Glomerular visceral epithelial cell (primary cell): ENCODE measurements around the gene TENM3.

Source experiments
- DNase-seq: peaks from one replicate; pipeline ENCODE4 v3.0.0-alpha.2; 2016; ENCODE audit errors: extremely low spot score

The TENM3 gene

DNA sequence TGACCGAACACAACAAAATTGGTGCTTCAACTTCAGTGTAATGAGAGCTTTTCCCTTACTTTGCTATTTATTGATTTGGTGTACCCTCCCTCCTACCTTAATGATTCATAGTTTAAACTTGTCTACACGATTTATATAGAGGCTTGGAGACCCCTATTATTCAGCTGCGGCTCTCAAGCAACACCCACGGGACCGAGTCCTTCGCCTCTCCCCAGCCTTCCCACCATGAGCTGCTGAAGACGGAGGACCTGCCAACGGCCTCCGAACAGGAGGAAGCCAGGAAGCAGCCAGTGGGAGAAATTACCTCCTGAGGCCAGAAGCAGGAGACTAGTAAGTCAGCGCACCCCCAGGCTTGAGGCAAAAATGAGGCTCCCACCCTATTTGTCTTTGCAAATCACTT, 595.3 kb downstream of the TENM3 start:
- no peak for DNase-seq

DNA sequence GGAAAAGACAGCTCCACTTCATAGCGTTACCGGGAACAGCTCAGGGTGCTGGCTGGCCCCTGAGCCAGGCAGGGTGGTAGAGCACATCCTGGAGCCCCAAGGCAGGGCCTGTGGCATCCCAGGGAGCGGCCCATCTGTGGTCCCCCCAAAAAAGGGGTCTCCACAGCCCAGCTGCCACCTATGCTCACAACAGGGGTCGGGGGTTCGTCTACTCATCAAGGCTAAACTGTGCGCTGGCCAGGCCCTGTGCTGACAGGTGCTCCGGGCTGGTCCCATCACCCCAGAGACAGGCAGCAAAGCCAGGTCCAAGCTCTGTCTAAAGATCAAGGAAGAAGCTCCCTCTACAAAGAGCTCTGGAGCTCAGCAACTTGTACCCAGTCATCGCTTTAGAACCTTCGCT, 596.1 kb downstream of the TENM3 start:
- no peak for DNase-seq

DNA sequence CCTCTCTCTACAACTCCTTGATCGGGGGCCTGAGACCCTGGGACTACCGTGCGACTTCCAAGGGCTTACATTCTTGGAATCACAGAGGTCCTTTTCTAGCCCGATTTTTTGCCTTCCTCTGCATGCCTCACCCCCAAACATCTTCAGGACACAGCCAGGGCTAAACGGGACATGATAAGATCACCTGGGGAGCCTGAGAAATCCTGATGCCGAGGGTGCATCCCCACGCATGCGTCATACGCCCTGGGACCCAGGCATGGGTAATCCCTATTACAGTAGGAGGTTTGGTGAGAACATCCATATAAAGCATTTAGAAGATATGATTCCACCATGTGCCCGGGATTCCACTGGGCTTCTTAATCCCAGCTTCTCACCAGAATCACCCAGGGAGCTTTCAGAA, 596.9 kb downstream of the TENM3 start:
- DNase-seq: no peak

DNA sequence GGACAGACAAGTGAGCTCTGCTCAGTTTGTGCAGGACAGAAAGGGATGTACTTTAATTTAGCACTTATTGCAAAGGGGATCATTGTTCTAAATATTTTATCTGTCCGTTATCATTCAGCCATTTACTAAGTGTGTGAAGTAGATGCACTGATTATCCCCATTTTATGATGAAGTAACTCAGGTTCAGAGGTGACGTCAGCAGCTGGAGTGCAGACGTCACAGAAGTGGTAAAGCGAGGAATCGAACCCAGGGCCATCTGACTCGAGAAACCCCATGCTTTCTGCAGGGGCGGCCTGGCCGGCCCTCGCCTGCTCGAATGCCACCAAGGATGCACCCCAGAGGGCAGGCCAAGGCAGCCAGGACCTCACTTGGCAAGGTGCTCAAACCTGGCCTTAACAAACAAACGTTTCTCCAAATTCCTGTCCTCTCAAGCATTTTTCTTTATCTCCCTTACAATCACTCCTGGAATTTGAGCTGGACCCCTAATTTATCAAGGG, 599.0 kb downstream of the TENM3 start:
- no peak for DNase-seq

DNA sequence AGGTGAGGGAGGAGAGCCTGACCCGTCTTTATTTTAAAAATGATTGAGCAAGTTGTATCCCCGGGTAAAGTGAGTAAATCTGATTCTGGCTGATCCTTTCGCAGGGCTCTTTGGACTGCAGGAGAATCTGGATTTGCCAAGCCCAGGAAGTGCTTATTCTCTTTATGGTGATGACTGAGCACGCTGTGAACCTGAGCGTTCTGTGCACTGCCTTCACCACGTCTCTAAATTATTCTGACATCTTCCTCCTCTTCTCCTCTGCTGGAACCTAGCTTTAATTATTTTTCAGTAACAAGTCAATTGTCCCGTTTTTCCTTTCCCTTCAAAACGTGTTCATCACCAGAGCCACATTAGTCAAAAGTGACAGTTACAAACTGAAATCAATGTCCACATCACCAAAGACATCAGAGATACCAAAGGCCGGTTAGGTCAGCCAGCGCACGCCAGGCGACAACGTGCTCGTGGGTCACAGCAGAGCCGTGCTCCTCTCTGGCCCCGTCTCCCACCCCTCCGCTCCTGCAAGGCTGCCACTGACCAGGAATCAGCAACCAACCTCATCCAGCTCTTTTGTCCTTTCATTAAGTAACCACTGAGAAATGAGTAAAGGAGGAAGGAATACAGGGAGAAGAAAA, 599.7 kb downstream of the TENM3 start:
- no peak for DNase-seq

DNA sequence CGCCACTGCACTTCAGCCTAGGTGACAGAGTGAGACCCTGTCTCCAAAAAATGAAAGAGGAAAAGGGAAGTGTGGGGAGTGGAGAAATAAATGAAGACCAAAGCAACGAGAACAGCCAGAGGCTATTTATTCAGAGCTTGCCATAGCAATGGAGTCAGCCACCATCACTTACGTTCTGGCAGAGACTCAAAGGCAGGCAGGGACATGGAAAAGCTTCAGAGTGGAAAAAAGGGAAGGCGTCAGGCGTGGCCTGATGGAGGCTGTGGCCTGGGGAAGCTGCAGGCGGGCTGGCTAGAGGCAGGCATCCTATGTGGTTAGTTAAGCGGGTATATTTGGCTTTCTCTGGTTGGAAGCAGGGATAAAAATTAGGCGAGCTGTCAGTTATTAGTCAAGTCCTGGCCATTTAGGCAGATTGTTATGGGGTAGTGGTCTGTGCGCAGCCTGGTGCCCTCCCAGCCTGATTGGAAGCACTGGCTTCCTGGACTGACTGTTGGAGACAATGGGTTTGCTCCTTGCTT, 600.7 kb downstream of the TENM3 start:
- no peak for DNase-seq

DNA sequence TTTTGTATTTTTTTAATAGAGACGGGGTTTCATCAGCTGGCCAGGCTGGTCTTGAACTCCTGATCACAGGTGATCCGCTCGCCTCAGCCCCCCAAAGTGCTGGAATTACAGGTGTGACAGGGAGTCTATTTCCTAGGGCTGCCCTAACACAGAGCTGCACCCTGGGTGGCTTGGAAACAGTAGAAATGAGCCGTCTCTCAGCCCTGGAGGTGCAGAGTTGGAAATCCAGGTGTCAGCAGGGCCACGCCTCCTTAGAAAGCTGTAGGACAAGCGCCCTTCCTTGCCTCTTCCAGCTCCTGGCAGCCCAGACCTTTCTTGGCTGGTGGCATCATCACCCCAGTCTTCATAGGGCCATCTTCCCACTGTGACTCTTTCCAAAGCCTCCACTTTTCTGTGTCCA, 602.4 kb downstream of the TENM3 start:
- no peak for DNase-seq

DNA sequence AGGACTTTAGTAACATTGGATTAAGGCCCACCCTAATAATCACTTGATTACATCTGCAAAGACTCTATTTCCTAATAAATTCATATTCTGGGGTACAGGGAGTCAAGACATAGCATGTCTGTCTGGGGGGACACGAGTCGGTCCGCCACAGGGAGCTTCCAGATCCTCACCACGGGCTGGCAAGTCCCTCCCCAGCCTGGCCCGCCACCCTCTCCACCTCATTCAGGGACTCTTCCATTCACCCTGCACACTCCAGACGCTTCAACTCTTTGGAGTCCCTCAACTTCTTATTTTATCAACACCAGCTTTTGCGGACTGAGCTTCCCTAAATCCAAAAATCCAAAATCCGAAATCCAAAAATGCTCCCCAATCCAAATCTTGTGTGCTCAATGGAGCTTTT, 602.8 kb downstream of the TENM3 start:
- DNase-seq: no peak

DNA sequence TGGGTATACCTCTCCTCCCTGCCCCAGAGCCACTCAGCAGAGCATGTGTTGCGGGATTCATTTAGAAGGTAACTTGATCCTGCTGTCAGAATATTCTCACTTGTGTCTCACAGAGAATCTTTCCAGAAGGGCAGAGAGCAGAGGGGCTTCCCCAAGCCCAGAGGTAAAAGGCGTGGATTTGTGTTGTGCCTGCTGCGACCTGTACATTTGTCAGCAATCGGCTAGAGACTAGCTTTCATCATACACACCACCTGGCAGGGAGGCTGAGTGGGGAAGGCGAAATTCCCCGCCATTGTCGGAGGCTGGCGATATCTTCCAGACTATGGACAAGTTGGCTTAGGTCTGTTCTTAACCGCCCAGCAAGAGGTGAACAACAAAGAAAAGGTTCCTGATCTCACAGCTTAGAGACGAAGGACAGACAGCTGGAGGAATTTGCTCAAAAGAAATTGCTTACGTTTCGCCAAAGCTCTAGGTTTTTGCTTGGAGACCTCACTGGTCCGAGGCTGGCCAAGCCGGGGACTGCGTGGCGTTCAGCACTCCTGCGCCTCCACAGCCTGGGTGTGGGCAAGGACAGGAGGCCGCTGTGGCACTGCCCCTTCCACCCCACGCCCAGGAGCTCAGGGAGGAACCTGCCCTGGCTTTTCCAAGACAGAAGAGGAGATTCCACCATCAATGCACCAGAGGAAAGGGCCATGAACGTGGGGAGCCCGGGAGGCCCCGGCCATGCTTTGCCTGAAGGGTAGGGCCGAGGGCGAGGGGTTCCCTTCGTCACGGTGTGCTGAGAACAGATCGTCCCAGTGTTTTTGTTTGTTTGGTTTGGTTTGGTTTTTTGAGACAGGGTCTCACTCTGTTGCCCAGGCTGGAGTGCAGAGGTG, 604.6 kb downstream of the TENM3 start:
- DNase-seq: no peak

DNA sequence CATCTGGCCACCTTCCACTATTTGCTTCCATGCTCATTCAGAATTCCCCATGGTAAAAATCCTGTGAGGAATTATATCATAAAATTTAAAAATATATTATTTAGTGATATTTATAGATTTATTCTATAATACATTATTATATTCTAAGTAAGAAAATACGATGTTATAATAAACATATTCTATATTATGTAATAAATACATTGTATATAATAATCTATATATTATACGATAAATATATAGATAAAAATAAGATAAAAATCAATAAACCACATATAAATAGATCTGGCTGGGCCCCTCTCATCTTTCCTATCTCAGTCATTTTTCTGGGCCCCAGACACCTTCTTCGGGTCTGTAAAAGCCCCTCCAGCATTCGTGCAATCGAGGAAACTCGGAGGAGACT, 605.5 kb downstream of the TENM3 start:
- no peak for DNase-seq
